Ovary (tissue), 9 donors: ENCODE results near the gene KCNS1. TPM values are rescaled to one million over a fixed set of nuclear protein-coding genes. Genes with fewer than 3 reads are reported as not detected.
"Not testable (repeated sequence)": the region's sequence is repeated elsewhere in the genome, so short reads cannot be mapped to it uniquely, and the experiment has no call there.

Experiments used
- DNase-seq, 5 donors: peaks; one replicate each; pipeline ENCODE4 v3.0.0-alpha.2; 2019 to 2020
- H3K27ac ChIP-seq, 2 donors: fragments of 200-600 bp; one replicate each; pipeline versions ENCODE4 v1.5.1 to v1.8.0; 2019 to 2022
- H3K27me3 ChIP-seq: fragments of 200-600 bp; one replicate; pipeline ENCODE4 v1.8.0; 2022
- H3K36me3 ChIP-seq: fragments of 200-600 bp; sonication (generic); one replicate; pipeline ENCODE4 v1.5.1; 2019
- H3K4me1 ChIP-seq: one replicate; pipeline ENCODE4 v1.8.1; 2013; ENCODE audit warnings: mild to moderate bottlenecking, moderate library complexity; ENCODE audit not compliant: insufficient read depth
- H3K4me3 ChIP-seq: fragments of 200-600 bp; sonication (generic); one replicate; pipeline ENCODE4 v1.5.1; 2017
- H3K9me3 ChIP-seq, 2 donors: fragments of 200-600 bp in 1 of 2; sonication (generic) in 1 of 2; one replicate each; pipeline versions ENCODE4 v1.5.1 to v1.8.1; 2013 to 2019; ENCODE audit warnings: mild to moderate bottlenecking in 1 of 2, moderate library complexity in 1 of 2
- CTCF ChIP-seq, 3 donors: fragments of 450-650 bp in 2 of 3; fragments of 200-600 bp in 1 of 3; IDR thresholded peaks; one replicate each; pipeline versions ENCODE4 v1.5.1 to v1.8.0; 2016 to 2022; ENCODE audit warnings: antibody characterized with exemption in 3 of 3, mild to moderate bottlenecking in 1 of 3
- EP300 ChIP-seq: sonication (generic); formaldehyde crosslinking; IDR thresholded peaks from one replicate; pipeline ENCODE4 v1.6.1; 2017; ENCODE audit warnings: antibody characterized with exemption
- POLR2A ChIP-seq: fragments of 450-650 bp; IDR thresholded peaks from one replicate; pipeline ENCODE4 v1.6.1; 2017; ENCODE audit warnings: antibody characterized with exemption, mild to moderate bottlenecking, moderate library complexity
- WGBS, 3 donors: extraction: QIAGEN DNeasy Blood & Tissue Kit in 1 of 3; methylation state at CpG; one replicate each; pipeline versions ENCODE4 v1.1.5 to v1.1.7; 2013 to 2017; 5-methylcytosine and 5-hydroxymethylcytosine counted together
- intact Hi-C, 4 donors: fragments of 100-400 bp; cut with DNase I; formaldehyde crosslinking; loops; one replicate each; pipeline versions ENCODE4 v1.11.0 to v1.15.1; 2022 to 2023
- polyA plus RNA-seq, 2 donors: library from polyadenylated mRNA; stranded (reverse); fragments of 200-250 nt in 1 of 2; fragments of 350-450 nt in 1 of 2; fragmentation: Illumina TruSeq in 1 of 2; extraction: RNeasy Lipid Tissue Mini Kit (QIAGEN cat#74804) in 1 of 2; gene quantifications; one replicate each; pipeline ENCODE4 v1.2.3, GENCODE V29; 2013 to 2014
- total RNA-seq, 7 donors: library from RNA; depleted of rRNA in 2 of 7; stranded (reverse); fragments of >200 nt in 2 of 7; fragmentation: NEBNext Ultra II Directional in 3 of 7; extraction: Animal tissue kit (Norgen Biotek cat#: 25700) in 3 of 7; gene quantifications; one replicate each; pipeline versions ENCODE4 v1.1.0 to v1.2.4, GENCODE V29; 2016 to 2023
- donor health status: DM: no; HTN: no; CAD: no; lungs with moderate emphysema.
- donor health status: DM: no; HTN: no; CAD: no.
- donor health status: Bipolar disorder and iron deficiency.
- donor health status: DM: yes; HTN: yes; CAD: no.
- donor health status: DM: no; HTN: no; CAD: no.
- donor health status: DM: yes; HTN: yes; CAD: no.

The KCNS1 gene
- total and polyA plus RNA-seq, 9 donors: 0.02 to 0.80 TPM; not detected in 7

DNA sequence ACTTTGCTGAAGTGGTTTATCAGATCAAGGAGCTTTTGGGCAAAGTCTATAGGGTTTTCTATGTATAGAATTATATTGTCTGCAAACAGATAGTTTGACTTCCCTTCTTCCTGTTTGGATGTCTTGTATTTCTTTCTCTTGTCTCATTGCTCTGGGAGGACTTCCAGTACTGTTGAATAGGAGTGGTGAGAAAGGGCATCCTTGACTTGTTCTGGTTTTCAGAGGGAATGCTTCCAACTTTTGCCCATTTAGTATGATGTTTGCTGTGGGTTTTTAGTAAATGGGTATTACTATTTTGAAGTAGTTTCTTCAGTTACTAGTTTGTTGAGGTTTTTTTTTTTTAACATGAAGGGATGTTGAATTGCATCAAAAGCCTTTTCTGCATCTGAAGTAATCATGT lies 36.1 kb downstream of the KCNS1 start:
- no peak overlapping the region for H3K4me3 ChIP-seq
- intact Hi-C loops: no loop called here
- H3K9me3 ChIP-seq: no peaks in the 10 kb centered on the region
- no peak for DNase-seq
- no peaks in the 10 kb centered on the region for H3K27me3 ChIP-seq
- TF ChIP-seq CTCF (IDR thresholded peaks at IDR 0.05): no peak
- TF ChIP-seq POLR2A: no peak
- TF ChIP-seq EP300: no peak
- no peak overlapping the region for H3K27ac ChIP-seq
- no peaks in the 10 kb centered on the region for H3K36me3 ChIP-seq
- no peaks in the 10 kb centered on the region for H3K4me1 ChIP-seq

DNA sequence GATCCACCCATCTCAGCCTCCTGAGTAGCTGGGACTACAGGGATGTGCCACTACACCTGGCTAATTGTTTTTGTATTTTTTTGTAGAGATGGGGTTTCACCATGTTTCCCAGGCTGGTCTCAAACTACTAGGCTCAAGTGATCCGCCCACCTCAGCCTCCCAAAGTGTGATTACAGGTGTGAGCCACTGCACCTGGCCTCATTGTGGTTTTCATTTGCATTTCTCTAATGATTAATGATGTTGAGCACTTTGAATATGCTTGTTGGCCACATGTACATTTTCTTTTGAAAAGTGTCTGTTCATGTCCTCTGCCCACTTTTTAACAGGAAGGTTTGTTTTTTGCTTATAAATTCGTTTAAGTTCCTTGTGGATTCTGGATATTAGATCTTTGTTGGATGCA lies 37.8 kb downstream of the KCNS1 start:
- H3K4me1 ChIP-seq, H3K4me3 ChIP-seq, H3K27ac ChIP-seq, H3K27me3 ChIP-seq, H3K36me3 ChIP-seq, DNase-seq, H3K9me3 ChIP-seq, intact Hi-C loops: not testable (repeated sequence)
- 92 to 97% (median 92%) methylated on average over 2 of the region's 2 CpGs for WGBS, 3 donors

DNA sequence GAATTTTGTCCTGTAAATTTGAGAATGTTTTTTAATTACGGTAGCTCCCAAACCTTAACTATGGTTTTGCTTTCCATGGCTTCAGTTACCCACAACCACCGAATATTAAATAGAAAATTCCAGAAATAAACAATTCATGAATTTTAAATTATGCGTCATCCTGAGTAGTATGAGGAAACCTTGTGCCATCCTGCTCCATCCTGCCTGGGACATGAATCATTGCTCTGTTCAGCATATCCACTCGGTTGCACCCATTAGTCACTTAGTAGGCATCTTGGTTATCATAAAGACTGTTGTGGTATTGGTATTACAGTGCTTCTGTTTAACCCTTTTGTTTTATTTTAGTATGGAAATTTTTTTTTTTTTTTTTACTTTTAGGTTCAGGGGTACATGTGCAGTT lies 39.7 kb downstream of the KCNS1 start:
- TF ChIP-seq CTCF (IDR thresholded peaks at IDR 0.05) (no peak), POLR2A (no peak), EP300 (no peak)
- Histone ChIP-seq H3K4me1 (peaks cover 1% of the 10 kb centered on the region), H3K36me3 (no peaks in the 10 kb centered on the region), H3K9me3 (no peaks in the 10 kb centered on the region), H3K27ac (no peak overlapping the region), H3K27me3 (no peaks in the 10 kb centered on the region), H3K4me3 (no peak overlapping the region)
- 72 to 82% (median 76%) methylated on average over 4 of the region's 4 CpGs for WGBS, 3 donors
- intact Hi-C loops: no loop called here
- DNase-seq: no peak

GRCh38 chr20:45060294-45060693 lies 40.6 kb downstream of the KCNS1 start:
- intact Hi-C loops: no loop called here
- Histone ChIP-seq H3K27ac (no peak overlapping the region), H3K36me3 (no peaks in the 10 kb centered on the region), H3K4me3 (no peak overlapping the region), H3K27me3 (no peaks in the 10 kb centered on the region), H3K4me1 (peaks cover 1% of the 10 kb centered on the region), H3K9me3 (no peaks in the 10 kb centered on the region)
- no peak for TF ChIP-seq CTCF (IDR thresholded peaks at IDR 0.05)
- no peak for TF ChIP-seq POLR2A
- TF ChIP-seq EP300: no peak
- 87 to 89% (median 88%) methylated on average over 4 of the region's 4 CpGs for WGBS, 3 donors
- DNase-seq: no peak

DNA sequence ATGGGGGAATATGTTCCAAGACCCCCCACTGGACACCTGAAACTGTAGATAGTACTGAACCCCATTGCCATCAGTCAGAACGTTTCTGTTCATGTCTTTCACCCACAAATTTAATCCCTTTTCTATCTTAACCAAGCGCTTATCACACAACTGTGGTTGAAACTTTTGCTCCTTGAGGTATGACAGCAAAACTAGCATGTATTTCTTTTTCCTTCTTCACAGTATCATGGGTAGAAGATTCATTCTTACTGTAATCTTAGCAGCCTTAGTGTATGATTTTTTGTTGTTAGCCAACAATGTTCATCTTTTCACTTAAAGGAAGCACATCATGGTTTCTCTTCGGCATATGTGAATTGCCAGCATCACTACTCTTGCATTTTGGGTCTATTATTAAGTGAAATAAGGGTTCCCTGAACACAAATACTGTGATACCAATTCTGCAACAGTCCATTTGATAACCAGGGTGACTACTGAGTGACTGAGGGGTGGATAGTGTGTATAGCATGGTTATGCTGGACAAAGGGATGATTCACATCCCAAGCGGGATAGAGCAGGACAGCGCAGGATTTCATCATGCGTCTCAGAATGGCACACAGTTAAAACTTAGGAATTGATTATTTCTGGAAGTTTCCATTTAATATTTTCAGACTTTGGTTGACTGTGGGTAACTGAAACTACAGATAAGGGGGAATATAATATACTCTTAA lies 41.8 kb downstream of the KCNS1 start:
- H3K9me3 ChIP-seq: no peaks in the 10 kb centered on the region
- no peaks in the 10 kb centered on the region for H3K27me3 ChIP-seq
- intact Hi-C loops: no loop called here
- 89 to 93% (median 91%) methylated on average over 6 of the region's 6 CpGs for WGBS, 3 donors
- no peaks in the 10 kb centered on the region for H3K36me3 ChIP-seq
- no peak overlapping the region for H3K4me3 ChIP-seq
- H3K4me1 ChIP-seq: peaks cover 1% of the 10 kb centered on the region
- DNase-seq: no peak
- no peak for TF ChIP-seq EP300
- TF ChIP-seq CTCF (IDR thresholded peaks at IDR 0.05): no peak
- no peak for TF ChIP-seq POLR2A
- no peak overlapping the region for H3K27ac ChIP-seq
